Mucosa of gallbladder (tissue), 1 donor: ENCODE results near the gene GATA2. TPM values are rescaled to one million over a fixed set of nuclear protein-coding genes. Genes with fewer than 3 reads are reported as not detected.

Source experiments
- DNase-seq: peaks from one replicate; pipeline ENCODE4 v3.0.0-alpha.2; 2020; ENCODE audit warnings: low spot score
- total RNA-seq: library from RNA; stranded (reverse); gene quantifications from one replicate; pipeline ENCODE4 v1.2.1, GENCODE V29; 2021
- donor health status: DM: no; HTN: no; CAD: no.

The GATA2 gene
- total RNA-seq, 1 donor from 2014 or later = 22.8 TPM

DNA sequence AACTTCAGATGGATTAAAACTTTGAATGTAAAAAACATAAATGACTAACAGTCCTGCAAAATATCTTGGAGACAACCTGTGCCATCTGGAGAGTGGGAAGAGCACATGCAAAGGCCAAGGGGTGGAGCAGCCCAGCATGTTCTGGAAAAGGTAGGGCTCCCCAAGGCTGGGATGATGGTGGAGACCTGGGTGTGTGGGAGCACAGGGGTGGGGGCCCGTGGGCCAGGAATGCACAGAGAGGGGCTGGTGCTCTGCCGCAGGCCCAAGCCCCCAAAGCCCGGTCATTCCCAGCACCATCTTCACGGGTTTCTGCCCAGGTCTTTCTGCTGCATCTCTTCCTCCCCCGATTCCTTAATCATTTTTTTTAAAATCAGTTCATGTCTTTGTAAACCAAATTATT, 9.7 kb upstream of the GATA2 start:
- DNase-seq = no peak

DNA sequence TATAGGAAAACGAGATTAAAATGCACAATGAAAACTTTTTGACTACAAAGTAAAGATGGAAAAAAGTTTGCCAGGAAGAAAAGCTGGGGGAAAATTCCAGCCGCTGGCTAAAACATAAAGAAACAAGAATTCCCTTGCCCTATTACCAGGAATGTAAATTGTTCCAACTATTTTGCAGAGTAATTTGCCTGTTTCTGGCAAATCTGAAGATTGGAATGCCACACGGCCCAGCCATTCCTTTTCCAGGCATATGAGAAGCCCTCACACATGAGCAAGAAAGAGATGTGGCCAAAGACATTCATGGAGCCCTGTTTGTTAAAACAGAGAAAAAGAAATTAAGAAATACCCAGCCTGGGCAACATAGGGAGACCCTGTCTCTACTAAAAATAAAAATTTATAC, 8.4 kb upstream of the GATA2 start:
- DNase-seq = no peak

DNA sequence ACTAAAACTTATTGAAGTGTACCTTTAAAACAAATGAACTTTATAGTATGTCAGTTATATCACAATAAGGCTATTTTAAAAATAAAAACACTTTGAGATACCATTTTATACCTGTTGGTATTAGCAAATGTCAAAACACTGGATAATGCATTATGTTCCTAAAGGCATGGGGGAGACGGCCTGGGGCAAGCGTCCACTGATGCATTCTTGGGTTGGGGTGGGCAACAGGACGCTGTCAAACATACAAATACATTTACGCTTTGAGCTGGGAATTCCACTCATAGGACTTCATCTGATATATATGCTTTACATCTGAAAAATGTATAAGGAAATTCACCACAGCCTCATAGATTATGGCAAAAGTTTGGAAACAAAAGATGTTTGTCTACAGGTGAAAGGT, 7.6 kb upstream of the GATA2 start:
- DNase-seq = no peak

DNA sequence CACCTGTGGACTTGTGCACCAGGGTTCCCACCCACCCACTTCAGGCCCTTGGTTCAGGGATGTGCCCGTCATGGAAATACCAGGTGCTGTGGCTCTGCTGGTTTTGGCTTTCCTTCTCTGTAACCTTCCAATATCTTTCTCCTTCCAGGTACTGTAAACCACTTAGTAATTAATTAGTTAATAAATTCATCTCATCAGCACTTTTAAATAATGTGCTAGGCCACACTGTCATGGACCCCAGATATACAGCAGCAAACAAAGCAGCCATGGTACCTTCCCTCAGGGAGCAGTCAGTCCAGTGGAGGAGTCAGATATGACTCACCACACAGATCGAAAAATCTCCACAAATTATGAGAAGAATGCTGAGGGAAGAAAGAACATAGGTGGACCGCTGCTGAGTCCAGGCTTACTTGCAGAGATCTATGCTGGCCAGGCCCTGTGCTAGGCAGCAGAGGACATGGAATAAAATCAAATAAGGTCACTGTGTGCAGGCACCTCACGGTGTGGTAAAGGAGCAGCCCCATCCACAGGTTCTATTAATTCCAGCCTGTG, 6.8 kb upstream of the GATA2 start:
- no peak for DNase-seq

DNA sequence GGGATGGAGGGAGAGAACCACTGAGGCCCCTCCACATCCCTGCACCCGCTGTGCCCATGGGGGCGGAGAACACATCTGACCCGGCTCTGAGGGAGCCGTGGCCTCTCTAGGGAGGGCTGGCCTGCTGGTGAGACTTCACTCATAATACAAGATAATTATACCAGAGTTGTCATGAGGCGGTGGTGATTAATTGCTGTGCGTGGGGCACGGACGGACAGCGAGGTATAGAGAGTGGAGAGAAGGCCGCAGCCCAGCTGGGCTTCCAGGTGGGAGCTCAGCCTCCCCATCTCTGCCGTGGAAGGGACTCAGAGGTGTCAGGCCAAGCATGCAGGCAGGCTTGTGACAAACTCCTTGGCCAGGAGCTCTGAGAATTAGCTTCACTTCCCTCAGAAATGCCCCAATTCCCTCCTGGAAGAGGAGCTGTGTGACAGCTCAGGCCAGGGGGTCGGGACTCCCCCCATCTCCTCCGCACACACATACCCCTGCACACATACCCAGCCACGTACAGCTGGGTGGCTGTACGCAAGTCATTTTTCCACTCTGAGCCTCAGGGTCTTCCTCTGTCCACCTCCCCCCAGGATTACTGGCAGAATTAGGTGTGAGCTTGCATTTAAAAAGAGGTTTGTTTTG, 6.0 kb upstream of the GATA2 start:
- no peak for DNase-seq

DNA sequence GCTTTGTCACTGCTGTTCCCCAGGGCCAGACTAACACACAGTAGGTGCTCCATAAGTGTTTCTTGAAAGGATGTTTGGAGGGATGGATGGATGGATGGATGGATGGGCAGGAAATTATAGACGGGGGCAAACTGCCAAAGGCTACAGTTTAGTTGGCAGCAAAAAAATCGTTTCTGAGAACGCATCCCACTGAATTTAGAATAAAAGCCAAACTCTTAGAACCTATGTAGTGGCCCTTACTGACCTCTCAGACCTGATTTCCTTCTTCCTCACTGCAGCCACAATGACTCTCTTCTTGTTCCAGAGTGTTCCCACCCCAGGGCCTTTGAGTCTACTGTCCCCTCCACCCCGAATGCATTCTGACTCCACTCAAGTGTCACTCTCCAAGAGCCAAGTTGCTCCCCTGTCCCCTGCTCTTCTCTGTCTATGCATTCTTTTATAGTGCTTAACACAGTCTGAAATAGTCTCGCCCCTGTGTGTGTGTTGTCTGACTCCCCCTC, 5.2 kb upstream of the GATA2 start:
- DNase-seq = no peak

DNA sequence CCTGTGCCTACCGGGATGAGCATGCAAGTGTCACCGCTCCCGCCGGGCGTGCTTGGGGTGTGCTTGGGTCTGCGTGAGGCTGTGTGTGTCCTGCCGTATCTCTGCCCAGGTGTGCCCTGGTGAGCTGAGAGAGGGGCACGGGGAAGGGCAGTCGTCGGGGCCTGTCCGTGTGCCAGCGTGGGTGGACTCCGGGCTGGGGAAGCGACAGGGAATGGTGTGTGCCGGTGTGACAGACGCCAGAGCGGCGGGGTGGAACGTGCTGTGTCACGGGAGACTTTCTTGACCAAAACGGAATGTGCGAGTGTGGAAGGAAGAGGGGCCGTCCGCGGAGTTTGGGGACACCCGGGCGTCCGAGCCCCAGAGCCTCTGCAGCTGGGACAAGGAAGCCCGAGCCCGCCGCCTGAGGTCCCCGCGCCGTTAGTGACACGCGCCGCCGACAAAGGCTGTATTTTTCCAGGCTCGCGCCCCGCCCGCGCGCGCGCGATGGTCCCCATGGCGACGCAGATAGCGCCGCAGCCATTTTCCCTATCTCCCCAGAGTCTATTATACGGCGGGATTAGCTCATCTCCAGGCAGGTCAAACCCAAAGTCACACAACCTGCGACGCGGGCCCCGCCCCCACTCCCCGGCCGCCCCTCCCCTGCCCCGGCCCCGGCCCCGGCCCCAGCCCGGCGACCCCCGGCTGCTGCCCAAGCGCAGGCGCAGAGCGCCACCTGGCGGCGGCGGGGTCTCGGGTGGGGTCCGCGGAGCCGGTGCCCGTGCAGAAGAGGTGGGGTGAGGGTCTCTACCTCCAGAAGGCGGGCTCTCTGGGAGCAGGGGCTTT, 4.5 kb upstream of the GATA2 start:
- DNase-seq = peak; percentile 63

DNA sequence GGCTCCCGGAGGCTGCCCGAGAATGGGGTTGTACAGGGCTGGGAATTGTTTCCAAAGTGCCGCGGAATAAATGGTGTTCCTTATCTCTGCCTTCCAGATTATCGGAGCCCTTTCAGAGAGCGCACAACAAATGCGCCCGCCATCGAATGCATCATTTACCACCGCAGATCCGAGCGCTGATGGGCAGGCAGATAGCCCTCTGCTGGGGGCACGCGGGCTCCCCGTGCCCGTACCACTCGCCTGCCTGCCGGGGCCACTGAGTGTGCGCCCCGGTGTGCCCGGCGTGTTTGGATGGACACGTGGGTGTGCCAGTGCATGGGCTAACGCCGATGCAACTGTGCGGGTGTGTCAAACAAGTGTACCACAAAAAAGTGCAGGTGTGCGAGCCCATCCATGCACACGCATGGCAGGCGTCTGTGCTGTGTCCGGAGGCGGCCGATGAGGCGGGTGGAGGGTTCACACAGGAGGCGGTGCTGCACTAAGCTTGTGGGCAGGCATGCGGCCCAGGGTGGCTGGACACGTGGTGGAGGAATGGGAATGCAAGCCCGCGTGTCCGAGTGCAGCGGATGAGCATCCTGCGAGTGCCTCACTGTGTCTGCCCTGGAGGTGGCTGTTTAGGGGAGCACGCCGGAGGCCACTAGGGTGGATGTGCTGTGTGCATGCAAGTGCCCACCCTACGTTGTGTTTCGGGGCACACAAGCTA, 3.8 kb upstream of the GATA2 start:
- no peak for DNase-seq

DNA sequence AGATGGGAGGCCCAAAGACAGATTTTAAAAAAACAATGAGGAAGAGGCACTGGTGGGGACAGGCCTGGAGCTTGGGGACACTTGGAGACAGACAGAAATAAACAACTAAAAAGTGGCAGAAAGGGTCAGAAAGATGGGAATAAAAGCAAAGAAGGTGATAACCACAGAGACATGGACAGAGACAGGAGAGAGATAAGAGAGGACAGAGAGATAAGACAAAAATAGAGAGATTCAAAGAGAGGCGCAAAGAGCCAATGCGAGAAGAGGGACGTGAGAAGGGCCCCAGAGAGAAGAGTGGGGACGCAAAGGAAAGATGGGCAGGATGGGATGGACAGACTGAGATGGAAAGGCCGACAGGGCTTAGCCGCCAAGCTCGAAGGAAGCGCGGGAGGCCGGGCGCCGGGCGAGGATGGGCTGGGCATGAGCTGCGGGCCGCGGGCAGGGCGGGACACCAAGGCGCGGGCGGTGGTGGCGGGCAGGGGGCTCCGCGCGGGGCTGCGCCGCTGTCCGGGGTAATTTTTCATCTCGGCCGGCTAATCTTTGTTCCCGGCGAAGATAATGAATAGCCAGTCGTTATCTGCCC, 3.1 kb upstream of the GATA2 start:
- no peak for DNase-seq

DNA sequence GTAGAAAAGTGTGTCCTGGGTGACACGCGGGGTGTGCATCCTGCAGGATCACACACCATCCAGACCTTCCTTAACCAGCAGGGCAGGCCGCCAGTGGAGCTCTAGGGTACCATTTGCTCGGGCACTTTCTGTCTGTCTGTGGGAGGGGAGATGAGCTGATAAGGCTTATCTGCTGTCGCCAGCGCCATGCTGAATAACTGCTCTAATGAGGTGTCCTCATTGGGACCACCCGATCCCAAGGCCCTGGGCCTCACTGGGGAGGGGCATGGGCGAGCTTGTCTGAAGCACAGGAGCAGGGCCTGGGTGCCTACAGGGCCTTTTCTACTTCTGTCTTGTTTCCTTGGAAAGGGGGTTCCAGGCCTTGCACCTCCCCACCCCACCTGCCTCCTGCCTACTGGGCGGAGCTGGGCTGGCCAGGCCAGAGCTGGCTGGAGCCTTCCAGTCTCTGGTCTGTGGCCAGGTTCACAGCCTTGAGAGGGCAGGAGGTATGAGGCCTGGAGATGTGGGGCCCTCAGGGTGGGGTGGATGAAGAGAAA, 2.5 kb upstream of the GATA2 start:
- DNase-seq = no peak

DNA sequence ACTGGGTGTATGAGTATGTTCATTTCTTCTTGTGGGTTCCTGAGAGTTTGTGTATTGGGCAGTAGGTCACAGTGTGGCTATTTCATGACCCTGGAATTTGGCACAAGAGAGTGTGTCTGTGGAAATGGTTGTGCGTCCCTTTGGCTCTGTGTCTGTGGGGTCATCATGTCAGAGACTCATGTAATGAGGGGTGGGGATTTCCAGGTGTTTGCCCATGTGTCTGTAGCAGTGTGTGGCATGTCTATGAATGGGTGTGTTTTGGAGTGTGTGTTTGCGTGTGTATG, 1.3 kb upstream of the GATA2 start:
- no peak for DNase-seq

DNA sequence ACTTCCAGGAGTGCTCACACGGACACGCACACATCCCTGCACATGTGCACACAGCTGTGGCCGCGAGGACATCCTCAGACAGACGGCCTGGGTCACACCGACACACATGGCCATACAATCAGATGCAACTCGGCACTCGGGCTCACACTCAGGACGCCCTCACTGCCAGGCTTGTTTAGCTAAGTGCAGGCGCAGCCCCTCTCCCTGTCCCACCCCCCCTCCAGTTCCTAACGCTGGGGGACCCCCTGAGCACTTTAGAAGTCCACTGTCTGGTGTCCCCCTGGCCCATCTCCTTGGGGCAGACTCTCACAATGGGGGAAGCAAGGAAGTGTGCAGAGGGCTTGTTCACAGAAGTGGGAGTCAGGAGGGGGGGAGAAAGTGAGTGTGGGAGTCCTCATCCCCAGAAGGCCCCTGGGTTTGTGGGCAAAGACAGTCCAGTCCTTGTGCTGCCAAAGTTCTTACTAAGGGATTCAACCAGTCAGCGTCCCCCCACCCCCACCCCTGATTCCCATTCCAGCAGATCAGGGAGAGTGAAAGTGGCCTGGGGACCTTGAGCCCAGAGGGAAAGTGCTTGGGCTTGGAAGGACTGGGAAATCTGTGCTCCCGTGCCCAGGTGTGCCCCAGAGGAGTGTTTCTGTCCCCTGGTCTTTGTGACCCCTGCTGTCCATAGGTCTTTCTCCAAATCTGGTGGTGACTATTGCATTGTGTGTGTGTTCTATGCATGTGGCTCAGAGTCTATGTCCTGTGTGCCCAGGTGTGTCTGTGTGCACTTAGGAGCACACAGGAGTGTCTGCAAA, 767 bp upstream of the GATA2 start:
- no peak for DNase-seq

DNA sequence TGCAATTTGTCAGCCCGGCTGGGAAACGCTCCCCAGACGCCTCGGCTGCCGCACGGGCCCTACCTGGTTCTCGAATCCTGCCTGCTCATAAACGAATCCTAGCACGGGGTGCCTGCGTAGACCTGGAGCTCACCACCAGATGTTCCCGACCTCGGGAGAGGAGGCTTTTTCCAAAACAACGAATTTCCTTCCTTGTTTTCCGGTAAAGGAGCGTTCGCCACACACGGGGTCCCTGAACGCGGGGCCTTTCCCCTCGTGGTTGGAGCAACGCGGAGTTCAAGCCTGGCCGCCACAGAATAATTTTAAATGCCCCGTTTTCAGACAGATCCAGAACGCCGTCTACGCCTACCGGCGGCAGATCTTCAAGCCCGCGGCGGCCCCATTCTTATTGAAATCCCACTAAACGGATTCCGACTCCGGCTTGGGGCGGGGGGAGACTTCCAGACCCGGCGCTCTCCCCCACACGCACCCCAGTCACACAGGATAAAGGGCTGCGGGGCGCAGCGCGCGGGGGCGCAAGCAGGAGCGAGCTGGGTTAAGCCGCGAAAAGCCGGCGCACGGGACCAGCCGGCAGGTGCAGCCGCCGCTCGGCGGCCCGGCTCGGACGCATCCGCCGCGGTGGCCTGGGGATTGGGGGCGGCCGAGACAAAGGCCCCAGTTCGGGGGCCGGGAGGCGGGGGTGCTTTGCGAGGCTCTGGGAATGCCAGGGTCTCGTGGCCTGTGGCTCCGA, 895 bp downstream of the GATA2 start:
- DNase-seq = no peak

DNA sequence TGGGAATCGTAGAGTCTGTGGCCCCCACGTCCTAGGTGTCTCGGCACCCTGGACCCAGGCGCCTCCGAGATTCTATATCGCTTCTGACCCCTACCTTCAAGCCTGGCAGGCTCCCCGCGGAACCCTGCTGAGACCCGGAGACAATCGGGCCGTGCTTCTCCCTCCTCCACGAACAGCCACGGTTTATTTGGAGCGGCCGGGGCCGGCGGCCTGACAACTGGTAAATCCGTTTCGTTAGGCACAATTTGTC, 1.4 kb downstream of the GATA2 start:
- no peak for DNase-seq

DNA sequence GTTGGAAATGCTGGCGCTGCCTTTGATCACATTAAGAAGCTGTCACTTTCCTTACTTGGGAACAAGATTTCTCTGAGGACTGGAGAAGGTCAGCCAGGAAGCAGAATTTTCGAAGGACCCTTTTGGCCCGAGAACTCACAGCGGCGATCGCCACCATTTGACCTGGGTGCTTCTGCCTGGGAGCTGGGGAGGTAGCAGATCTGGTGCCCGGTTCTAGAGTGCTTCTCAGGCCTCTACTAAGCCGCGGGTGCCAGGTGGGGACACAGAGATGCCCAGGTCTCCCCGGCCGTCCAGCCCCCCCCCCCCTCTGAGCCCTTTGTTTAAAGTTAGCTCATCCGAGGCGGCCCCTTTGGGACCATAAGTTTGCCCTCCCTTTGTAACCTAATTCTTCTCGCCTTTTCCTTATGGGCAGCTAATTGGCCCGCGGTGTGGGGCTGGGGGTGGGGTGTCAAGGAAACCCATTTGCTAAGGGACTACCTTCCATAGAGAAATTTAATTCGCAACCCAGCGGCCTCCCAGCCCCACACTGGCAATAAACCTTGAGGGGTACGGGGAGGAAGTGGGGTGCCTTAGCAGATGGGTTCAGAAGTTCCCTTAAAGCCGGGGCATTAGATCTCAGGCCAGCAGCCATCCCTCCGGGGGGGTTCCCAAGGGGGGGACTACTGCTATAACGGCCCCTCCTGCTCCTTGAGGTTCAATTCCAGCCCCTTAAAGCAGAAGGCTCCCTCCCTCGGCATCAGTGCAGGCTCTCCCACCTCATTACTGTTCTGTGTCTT, 1.9 kb downstream of the GATA2 start:
- DNase-seq = no peak

DNA sequence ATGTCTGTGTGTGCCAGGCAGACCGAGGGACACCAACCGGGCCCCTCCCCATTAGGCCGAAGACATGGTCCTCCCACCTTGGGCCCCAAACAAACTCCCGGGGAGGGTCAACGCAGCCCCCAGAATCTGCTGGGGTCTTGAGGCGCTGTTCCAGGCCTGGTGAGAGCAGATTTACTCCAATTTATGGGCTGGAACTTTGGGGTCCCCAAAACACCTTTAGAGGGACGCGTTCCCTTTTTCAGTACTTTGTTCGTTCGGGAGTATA, 2.4 kb downstream of the GATA2 start:
- no peak for DNase-seq

DNA sequence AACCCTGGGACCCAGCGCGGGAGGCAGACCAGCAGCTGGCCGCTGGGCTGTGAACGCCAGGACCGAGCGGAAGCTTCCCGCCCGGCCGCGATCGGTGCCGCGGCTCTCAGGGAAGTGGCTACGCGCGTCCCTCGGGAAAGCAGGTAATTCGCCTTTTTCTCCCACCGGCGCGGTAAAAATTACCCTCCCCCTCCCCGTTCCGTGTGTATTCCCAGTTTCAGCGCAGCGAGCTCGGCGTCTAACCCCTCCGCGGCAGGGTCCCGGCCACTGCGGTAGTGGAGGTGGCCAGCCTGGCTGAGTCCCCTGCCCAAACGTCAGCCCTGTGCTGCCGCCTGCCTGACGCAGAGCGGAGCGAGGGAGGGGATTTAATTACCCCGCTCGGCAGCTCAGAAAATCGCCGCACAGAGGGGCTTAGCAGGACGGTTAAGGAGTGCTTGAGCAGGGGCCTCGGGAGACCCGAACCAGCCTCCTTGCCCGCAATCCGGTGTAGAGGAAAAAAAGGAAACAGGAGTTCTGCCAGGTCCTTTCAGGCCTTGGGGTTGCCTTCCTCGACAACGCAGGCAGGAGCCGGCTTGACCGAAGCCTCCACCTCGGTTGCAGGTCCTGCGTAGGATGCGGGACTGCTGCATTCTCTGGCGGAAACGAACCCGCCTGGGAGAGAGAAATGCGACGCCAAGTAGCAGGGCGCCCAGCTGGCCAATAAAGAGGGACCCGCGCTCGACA, 2.9 kb downstream of the GATA2 start:
- no peak for DNase-seq

DNA sequence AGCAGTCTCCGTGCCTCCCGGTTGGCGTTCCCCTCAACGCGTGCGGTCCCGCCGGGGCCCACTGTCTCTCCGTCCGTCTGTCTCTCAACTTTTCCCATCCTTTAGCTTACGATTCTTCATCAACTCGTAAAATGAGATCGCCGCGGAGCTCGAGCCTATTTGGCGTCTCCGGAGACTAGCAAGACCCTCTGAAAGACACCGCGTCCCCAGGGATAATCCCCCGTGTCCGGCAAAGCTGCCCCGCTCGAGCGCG, 3.4 kb downstream of the GATA2 start:
- no peak for DNase-seq

DNA sequence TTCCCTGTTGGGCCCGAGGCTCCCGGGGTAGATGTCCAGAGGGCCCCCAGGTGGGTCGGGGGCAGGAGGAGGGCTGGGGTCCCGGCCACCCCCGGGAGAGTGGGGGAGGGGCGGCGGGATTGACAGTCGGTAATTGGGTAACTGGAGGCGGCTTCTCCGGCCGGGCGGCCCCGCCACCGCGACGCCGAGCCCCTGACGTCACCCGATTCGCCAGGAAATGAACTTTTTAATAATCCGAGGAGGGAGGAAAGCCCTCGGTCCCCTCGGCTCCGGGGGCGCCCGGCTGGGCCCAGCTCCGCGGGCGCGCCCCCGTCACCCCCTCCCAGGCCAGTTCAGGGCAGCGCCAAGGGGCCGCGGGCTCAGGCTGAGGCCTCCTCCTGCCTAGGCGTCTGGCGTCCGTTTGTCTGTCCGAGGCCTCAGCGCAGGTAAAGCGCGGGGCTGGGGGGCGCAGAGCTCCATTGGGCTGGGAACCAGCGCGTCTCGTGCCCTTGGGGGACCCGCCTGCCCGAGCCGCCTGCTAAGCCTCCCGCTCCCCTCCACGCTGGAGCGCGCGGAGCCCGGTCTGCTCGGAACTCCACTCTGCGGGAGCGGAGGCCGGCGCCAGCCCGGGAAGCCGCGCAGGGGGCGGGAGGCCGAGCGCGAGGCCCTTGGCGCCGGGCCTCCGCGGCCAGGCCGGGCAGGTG, 3.9 kb downstream of the GATA2 start:
- peak; percentile 51 for DNase-seq

DNA sequence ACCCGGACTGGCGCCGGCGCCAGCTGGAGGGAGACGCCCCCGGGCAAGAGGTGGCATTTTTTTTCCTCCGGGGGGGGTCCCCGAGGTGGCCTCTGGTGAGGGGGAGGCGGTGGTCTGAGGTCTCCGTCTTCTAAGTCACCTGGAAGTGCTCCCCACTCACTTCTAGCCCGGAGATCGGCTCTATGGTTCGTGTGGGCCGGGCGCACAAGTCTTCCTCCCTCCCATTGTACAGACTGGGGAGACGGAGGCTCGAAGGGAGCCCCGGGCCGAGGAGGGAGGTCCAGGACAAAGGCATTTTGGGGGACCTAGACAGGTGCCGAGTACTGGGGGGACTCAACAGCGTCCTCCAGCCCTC, 4.4 kb downstream of the GATA2 start:
- DNase-seq = no peak
